Measurements from ENCODE around the gene AWAT2. TPM values are rescaled to one million over a fixed set of nuclear protein-coding genes. Genes with fewer than 3 reads are reported as not detected.

AWAT2 gene
- total RNA-seq, 2 experiments from 2014 or later, result not detected

DNA sequence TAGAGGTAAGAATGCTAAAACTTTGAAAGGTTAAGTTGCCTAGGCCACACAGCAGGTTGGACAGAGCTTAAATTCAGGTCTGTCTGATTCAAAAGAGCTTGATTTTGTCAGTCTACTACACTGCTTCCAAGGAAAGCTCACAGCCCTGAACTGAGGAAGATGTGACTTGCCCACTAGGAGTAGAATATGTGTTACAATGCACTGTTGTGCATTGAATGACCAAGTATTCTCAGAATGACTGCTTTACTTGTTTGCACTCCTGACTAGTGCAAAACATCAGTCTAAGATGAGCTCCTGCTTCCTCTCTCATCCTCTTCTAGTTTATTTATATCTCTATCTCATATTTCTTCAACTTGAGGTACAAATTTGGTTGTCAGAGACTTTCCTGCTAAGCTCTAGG, 56.2 kb downstream of the AWAT2 start:
- no peaks in the 10 kb centered on the region for H3K4me1 Mint-ChIP-seq
- no peak overlapping the region for H3K4me3 Mint-ChIP-seq
- DNase-seq, result no peak
- H3K9me3 Mint-ChIP-seq, result no peaks in the 10 kb centered on the region
- peaks cover 3% of the 10 kb centered on the region for H3K36me3 Mint-ChIP-seq
- H3K27ac Mint-ChIP-seq, result no peak overlapping the region
- no peaks in the 10 kb centered on the region for H3K27me3 Mint-ChIP-seq

DNA sequence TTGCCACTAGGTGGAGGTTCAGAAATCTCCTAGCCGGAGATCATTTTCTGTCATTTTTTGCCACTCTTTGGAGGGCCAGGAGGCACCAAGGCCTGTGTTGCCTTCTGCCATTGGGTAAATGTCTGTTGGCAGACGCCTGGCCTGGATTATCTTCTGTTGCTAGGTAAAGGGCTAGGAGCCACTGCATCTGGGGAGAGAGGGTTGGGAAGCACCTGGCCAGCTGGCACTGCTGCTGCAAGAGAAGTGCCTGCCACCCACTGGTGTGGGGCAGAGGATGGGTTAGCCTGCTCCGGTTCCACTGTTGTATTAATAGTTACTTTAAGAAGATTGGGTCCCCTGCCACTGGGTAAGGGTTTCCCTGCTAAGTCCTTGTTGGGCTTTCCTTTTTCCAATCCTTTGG, 58.1 kb downstream of the AWAT2 start:
- Mint-ChIP-seq H3K27ac (no peak overlapping the region), H3K4me1 (no peaks in the 10 kb centered on the region), H3K36me3 (no peaks in the 10 kb centered on the region), H3K27me3 (no peaks in the 10 kb centered on the region), H3K4me3 (no peak overlapping the region), H3K9me3 (no peaks in the 10 kb centered on the region)
- DNase-seq, result no peak

Other genes starting within 250 kb of the AWAT2 start
- not detected for gene OTUD6A, start 12.5 kb upstream of the AWAT2 start, total RNA-seq
- 10 to 100 TPM; 36.0 to 37.2 TPM for gene IGBP1, start 83.5 kb upstream of the AWAT2 start, total RNA-seq
- not detected for gene DGAT2L6, start 127.5 kb upstream of the AWAT2 start, total RNA-seq
- gene AWAT1, start 184.7 kb upstream of the AWAT2 start, total RNA-seq, result not detected
- gene P2RY4, start 210.3 kb upstream of the AWAT2 start, total RNA-seq, result under 1 TPM in 1 of 2 experiments, not detected in 1; 0.12 TPM
- gene ARR3, start 218.4 kb upstream of the AWAT2 start, total RNA-seq, result not detected
- not detected for gene RAB41, start 232.2 kb upstream of the AWAT2 start, total RNA-seq
- gene PDZD11, start 240.0 kb upstream of the AWAT2 start, total RNA-seq, result 10 to 100 TPM; 24.0 to 27.0 TPM
- 10 to 100 TPM; 22.4 to 23.9 TPM for gene KIF4A, start 240.2 kb upstream of the AWAT2 start, total RNA-seq